Stimulated activated naive CD4-positive, alpha-beta T cell (primary cell): ENCODE measurements around the gene RFX3.

Experiments used
- DNase-seq, 6 experiments: peaks; one replicate each; lab custom pipeline; 2025; lab: John Stamatoyannopoulos, UW

The RFX3 gene

DNA sequence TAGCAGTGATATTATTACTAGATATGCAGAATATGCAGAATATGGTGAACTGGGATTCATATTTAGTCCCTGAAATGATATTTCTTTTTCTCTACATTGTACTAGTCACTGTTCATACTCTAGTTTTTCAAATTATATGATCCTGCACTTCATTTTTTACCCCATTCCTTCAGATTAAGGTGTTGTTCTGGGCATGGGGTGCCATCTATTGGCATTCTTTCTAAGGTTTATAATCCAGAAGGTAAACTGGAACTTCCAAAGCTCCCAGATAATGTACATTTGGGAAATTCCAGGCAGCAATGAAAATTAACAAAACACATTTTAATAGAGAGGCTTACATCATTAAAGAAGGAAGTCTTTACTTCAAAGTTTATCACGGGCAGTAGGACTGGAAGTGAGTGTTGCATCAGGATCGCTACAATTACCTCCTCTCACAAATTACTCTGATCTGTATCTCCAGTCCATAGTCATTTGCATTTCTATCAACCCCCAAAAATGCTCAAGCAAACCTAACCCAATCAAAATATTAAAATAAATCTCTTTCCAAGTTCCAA lies 12.5 kb downstream of the RFX3 start:
- DNase-seq, result no peak

DNA sequence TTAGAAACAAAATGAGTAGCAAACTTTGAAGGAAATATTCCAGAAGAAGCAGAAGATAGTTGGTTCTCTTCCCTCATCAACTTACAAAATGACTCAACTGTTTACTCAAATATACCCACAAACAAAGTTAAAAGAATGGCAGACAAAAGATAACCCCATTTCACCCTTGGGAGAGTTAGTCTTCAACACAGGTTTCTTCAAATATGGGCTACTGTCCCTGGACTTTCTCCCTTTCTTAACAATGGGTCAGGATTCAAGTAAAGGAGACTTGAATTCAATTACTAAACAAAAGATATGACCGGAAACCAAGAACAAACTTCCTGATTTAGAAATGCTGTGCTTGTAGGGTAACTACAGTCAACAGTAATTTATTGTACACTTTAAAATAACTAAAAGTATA lies 14.2 kb downstream of the RFX3 start:
- DNase-seq, result no peak

DNA sequence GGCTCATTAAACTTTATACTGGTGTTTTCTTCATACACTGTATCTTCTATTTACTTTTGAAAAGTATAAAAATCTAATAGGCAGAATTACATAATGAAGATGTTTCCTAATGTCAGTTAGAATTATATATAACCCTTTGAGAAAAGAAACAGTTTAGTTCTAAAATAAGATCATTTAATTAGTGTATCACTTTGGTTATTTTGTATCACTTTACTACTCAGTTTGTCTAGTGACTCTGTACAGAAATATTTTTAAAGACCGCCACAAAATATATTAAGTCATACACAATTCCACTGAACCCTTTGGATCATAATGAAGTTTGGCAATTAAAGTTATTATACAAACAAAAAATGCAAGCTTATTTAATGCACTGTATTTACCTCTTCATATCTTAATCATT lies 15.0 kb downstream of the RFX3 start:
- DNase-seq, result no peak

DNA sequence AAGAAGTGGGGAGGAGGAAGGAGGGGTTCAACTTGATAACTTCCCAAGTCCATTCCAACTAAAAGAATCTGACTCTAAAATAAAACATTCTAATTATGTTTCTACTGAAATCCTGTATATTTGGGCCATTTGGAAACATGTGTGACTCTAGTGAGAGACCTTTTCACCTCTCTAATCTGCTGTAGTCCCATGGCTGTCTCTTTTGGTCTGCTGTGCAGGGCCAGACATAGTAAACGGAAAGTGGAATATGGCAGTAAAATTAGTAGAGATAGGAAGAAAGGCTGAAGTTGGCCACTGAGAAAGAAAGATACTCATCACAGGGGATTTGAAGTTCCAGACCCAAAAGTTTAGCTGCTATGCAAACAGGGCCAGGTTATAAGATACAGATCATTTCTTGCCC lies 15.9 kb downstream of the RFX3 start:
- no peak for DNase-seq

DNA sequence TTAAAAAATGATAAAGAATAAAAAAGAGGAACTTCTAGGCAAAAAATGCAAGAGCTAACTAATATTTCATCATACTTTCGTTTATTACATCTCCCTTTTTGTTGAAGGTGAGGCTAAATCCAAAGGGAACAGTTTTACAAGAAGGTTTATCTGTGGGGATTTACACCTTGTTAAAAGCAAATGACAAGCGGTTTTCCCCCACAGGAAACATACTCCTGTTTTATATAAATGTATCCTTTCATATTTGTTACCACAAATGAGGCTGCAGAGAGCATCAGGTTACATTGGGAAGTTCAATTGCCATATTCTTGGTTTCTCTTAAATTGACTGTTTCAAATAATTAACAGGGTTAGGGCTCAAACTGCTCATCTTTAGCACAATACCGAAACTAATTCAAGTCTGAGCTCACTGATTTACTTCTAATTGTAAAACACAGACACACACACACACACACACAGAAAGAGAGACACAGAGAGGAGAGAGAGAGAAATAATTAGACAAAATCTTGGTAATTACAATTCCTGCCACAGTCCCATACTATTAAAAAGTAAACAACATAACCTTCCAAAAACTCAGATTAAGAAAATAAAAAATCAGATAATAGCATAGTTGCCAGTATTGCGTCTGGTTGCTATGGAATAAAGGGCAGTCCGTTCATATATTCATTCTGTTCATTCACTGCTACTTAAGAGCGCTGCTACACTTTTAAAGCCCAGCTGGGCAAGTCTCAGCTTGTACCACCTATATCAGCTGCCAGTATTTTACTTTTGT lies 17.1 kb downstream of the RFX3 start:
- no peak for DNase-seq

DNA sequence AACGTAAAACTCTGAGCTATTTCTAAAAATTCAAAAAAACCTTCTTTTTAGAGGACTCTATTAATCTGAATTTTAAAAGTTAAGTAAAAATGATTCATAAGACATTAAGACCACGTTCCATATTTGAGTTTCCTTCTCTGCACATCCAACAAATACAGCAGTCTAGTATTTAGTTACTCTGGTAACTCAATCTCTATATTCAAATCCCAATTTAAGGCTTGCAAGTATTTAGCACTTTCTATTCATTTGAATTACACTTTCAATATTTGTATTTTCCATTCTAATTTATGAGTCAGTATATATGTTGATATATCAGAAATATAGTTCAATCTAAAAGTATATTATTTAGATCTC lies 17.7 kb downstream of the RFX3 start:
- DNase-seq, result no peak

DNA sequence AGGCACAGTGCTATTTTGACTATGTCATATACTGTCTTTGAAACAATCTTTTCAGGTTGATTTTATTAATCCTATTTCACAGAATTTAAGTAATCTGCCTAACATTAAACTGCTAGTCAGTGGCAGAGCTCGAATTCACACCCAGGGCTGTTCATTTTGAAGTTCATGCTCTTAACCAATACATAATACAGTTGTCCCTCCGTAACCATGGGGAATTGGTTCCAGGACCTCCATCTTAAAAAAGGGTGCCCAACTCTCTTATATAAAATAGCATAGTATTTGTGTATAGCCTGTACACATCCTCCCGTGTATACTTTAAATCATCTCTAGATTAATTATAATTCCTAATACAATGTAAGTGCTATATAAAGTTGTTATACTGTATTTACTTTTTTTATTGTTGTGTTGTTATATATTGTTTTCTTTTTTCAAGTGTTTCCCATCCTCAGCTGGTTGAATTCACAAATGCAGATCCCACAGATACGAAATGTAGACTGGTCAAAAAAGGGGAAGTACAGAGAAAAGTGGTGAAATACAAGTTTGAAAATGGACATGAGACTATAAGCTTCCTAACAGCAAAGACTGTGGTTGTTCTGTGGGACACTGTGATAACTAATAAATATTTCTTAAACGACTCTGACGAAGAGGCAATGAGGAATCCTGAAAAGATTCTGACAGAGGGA lies 18.3 kb downstream of the RFX3 start:
- DNase-seq, result no peak

DNA sequence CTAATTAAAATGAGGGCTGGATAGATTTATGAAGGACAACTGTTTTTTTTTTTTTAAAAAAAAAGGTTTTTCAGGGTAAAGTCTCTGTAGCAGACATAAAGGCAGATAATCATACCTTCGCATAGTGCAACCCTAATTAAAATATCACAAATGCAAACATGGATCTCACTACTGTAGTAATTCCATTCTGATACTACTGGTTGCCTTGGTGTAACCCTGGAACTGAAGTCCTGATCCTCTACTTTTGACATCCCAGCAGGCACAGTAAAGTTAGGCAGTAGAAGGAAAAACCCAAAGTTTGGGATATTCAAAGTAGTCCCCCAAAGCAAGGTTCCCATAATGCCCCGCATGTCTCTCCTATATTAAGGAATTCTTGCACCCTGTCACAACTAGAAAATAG lies 19.6 kb downstream of the RFX3 start:
- DNase-seq, result no peak

DNA sequence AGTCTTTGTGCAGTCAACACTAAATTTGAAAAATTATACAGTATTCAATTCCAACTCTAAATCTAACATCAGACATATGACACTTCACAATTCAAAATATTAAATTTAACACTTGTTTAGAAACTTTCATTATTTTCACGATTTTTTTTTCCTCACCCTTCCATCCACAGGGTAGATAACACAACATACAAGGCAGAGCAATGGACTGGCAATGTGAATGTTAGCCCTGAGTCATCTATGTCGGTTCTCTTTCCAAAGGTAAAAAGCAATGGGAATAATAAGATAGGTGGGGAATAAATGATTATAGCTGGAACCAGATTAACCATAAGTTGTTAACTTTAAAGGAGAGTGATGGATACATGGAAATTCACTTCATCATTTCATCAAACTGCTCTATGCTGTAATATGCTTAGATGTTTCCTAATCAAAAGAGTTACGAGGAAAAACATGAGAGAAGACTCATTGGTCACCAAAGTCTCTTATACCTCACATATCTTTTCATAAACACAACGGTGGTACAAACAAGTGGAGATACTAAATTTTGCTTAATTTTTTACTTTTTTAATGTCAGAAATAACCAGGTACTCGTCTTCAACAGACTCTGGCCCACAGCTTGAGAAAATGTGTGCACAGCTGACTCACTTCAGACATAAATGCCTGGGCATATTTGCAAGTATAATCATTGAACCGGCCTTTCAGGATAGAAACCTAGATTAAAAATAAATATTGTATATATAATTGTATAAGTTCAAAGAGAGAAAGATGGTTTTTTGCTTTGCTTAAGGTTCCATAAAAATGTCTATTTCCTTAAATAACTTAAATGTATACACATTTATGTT lies 23.0 kb downstream of the RFX3 start:
- no peak for DNase-seq

- no peak for DNase-seq
Observed at GRCh38 chr9:3500044-3500443, 25.8 kb downstream of the RFX3 start.

DNA sequence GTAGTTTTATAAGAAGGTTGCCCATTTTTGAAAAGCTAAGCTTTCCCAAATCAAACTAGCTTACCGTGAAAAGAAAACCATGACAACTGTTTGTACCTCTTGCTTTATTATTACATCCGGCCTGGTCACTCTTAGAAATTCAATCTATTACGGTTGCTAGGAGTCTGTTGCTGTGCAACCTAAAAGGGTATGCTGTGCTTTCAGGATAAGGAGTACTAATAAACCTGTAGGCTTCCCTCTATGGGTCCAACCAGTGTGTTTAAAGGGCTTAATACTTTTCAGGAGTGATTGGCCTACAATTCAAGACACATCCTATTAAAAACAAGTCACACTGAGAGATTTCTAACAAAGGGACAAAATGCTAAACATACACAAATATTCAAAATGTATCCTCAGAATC lies 27.1 kb downstream of the RFX3 start:
- no peak for DNase-seq

- DNase-seq, result no peak
Observed at GRCh38 chr9:3497857-3498256, 27.9 kb downstream of the RFX3 start.

GRCh38 chr9:3497401-3497800 lies 28.4 kb downstream of the RFX3 start:
- DNase-seq, result no peak

DNA sequence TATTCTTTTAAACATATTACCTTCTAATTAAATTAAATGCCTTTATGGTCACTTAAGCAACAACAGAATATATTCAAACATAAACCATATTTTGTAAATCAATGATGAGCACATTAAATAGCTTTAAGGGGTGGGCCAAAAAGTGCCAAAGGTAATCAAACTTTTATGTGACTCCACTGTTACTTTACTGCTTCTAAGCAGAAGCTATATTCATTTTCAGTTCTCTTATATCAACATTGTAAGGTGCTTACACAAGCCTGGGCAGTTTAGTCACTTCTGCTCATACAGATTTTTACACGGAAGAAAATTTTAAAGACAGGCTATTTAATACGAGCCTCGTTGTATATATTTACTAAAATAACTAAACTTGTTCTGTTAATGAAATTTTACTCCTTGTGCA lies 29.9 kb downstream of the RFX3 start:
- no peak for DNase-seq

DNA sequence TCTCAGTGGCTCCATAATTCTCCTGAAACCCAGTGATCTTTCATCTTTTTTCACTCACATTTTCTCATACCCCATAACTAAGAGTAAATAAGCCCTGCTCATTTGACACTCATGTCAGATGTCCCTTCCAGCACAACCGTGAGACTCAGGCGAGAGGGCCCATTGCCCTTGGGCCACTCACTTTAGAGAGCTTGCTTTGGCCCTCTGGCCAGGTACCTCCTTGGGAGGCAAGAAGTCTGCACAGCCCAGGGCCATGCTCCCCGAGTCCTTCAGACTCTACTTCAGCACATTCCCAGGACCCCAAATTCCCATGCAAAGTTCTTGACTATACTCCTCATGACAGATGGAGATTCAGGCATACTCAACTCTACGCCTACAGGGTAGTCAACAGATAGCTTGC lies 33.6 kb downstream of the RFX3 start:
- DNase-seq, result no peak

GRCh38 chr9:3491450-3491849 lies 34.4 kb downstream of the RFX3 start:
- no peak for DNase-seq

GRCh38 chr9:3490957-3491356 lies 34.8 kb downstream of the RFX3 start:
- no peak for DNase-seq

DNA sequence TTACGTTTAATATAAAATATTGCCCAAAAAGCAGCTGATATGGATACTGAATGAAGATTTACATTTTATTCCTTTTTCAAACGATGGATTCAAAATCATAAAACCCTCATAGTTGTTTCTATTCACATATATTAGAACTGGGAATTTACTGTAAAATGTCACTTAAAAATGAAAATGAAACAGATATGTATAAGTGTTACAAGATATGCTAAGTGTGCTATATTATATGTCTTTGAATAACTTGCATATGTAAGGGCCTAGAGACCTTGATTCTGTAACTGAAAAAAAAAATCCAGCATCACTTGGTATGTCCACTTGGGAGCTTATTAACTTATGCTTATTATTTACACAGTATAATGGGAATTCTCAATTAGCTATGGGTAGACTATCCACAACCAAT lies 43.2 kb downstream of the RFX3 start:
- DNase-seq, result no peak

- no peak for DNase-seq
Observed at GRCh38 chr9:3480353-3480655, 45.5 kb downstream of the RFX3 start.

DNA sequence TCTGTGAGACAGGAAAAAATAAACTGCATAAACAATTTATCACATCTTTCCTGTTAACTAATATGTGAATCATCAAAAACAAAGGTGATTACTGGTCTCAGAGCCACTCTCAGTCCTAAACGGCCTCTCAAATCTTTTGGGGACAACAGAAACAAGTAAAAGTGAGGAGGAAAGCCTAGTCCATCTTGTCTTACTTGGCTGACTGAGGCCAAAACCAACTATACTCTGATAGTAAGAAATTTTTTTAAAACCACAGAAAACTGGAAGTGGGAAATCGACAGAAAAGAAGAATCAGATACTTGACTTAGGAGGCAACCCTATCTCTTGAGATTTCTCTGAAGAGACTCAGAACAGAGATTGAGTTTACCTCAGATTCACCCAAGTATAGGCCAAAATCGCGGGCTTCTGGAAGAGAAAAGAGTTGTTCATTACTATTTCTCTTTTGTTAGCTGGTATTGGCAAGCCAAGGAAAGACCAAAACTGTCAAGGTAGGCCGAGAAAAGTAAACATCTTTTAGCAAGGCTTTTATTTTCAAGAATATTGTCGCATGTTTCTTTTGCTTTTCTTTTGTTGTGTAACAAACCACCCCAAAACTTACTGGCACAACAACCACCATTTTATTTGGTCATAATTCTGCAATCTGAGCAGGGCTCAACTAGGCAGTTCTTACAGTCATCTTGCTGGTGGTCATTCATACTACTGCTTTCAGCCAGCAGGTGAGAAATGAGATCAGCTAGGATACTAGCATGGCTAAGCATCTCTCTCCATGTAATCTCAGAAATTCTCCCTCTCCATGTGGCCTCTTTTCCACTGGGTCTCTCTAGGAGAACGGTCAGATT lies 46.1 kb downstream of the RFX3 start:
- DNase-seq, result no peak

DNA sequence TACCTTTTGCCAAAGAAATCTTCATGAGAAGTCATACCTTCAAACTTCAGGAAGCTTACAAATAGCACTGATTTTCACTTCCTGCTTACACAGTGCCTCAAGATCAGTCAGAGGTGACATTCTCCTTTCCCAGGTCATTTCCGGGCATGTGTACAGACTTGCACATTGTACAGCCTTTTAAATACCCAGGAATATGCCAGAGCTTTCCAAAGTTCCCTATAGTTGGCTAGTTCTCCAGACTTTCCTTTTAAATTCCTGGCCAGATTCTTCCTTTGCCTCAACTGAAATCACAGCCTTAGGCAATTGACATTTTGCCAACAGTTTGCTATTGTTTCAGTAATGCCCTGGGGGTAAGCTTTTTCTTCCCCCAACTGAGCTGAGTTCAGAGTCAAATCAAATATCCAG lies 47.2 kb downstream of the RFX3 start:
- DNase-seq, result peak in 1 of 6 experiments; percentile 4

DNA sequence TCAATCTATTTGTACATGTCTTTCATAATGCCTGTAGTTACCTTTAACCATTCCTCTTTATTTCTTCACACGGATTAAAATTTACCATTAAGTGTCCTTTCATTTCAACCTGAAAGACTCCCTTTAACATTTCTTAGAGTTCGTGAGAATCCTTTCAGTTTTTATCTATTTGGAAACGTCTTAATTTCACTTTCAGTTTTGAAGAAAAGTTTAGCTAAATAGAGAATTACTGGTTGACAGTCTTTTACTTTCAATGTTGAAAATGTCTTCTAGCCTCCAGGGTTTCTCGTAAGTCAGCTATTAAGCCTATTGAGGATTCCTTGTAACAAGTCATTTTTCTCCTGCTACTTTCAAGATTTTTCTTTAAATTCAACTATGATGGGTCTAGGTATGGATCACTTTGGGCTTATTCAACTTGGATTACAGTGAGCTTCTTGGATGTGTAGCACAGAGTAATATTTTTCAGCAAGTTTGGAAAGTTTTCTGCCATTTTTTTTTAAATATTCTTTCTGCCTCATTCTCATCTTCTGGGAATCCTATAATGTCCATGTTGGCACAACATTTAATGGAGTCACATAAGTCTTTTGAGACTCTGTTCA lies 48.5 kb downstream of the RFX3 start:
- DNase-seq, result peak in 2 of 6 experiments; percentile 7 to 32
